ENCODE results near the gene MGST1. TPM values are rescaled to one million over a fixed set of nuclear protein-coding genes. Genes with fewer than 3 reads are reported as not detected.

The MGST1 gene
- total RNA-seq, 1 donor = 203 TPM

DNA sequence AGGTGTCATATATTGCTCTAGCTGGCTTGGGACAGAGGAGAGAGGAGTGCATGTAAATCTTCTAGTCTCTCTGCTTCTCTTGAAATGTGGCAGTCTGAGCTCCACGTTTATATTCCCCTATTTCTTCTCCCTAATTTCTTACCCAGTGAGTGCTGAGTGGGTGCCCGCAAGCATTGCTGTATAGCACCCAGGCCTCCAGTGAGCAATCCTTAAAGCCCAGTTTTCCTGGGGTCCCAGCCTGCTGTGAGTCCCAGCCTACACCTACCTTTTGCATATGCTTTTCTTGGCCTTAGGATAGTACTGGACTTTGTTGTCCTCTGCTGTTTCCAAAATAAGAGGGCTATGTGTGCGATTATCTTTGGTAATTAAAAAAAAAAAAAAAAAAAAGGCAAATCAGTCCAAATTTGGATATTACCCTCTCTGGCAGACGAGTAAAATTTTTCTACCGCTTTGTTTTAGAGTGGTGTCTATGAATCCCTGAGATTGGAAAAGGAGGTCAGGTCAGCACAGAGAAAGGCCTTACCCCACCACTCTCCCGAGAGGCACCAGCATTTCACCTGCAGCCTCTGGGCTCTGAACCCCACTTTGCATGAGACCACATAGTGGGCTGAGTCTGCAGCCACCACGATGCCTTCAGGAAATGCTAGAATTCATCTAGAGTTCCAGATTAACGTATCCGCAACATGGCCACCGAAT, 1.1 kb downstream of the MGST1 start:
- peak overlapping the region; percentile 80 for H3K4me3 ChIP-seq (ENCODE audit: low read depth, low read length)
- TF ChIP-seq CTCF (IDR thresholded peaks at IDR 0.05; ENCODE audit: insufficient read depth, low read length) = no peak
- peak; percentile 48 for DNase-seq (ENCODE audit: low read depth)

DNA sequence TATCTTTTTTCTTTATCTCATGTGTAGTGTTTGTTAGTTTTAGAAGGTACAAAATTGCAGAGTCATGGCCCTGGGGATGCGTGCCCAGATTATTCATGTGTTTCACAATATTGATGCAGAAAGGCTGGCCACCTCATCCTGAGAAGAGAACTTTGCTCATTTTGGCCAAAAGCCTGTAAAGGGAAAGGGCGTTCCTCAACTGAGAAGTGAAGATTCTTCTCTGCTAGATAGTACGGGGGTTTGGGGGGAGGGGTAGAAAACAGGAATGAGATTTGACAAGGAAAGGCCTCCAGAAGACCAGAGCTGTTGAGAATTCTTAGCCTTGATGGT, 1.7 kb downstream of the MGST1 start:
- peak overlapping the region; percentile 80 for H3K4me3 ChIP-seq (ENCODE audit: low read depth, low read length)
- DNase-seq (ENCODE audit: low read depth) = peak; percentile 98
- TF ChIP-seq CTCF (IDR thresholded peaks at IDR 0.05; ENCODE audit: insufficient read depth, low read length) = no peak

- peak overlapping the region; percentile 15 for H3K4me3 ChIP-seq (ENCODE audit: low read depth, low read length)
- peak; percentile 97 for DNase-seq (ENCODE audit: low read depth)
- no peak for TF ChIP-seq CTCF (IDR thresholded peaks at IDR 0.05; ENCODE audit: insufficient read depth, low read length)
These were observed 3.2 kb downstream of the MGST1 start for GRCh38 chr12:16350682-16351081.

DNA sequence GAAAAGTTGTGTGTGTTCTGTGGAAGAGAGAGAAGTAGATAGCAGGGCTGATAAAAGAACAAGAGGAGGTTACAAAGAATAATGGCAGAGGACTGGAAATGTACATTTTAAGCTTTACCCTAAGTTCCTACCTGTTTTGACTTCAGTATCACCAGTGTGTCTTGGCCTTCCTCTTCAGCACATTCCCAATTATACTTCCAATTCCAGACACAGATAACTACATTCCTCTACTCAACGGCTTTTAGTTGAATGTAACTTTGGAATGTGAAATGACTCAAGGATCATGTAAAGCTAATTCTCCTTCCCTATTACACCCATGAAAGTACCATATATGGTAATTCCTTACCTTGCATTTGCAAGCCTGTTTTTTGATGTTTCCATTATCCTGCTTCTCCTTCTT, 5.0 kb downstream of the MGST1 start:
- no peak overlapping the region for H3K4me3 ChIP-seq (ENCODE audit: low read depth, low read length)
- no peak for TF ChIP-seq CTCF (IDR thresholded peaks at IDR 0.05; ENCODE audit: insufficient read depth, low read length)
- peak; percentile 79 for DNase-seq (ENCODE audit: low read depth)

GRCh38 chr12:16358878-16359277, 11.4 kb downstream of the MGST1 start:
- no peak for TF ChIP-seq CTCF (IDR thresholded peaks at IDR 0.05; ENCODE audit: insufficient read depth, low read length)
- no peak for DNase-seq (ENCODE audit: low read depth)
- no peak overlapping the region for H3K4me3 ChIP-seq (ENCODE audit: low read depth, low read length)

GRCh38 chr12:16359512-16360491, 12.4 kb downstream of the MGST1 start:
- TF ChIP-seq CTCF (IDR thresholded peaks at IDR 0.05; ENCODE audit: insufficient read depth, low read length) = peak; percentile 85
- no peak overlapping the region for H3K4me3 ChIP-seq (ENCODE audit: low read depth, low read length)
- peak; percentile 67 for DNase-seq (ENCODE audit: low read depth)

Data from fibroblast of the aortic adventitia (primary cell).